Measurements from ENCODE around the gene UST. TPM values are rescaled to one million over a fixed set of nuclear protein-coding genes. Genes with fewer than 3 reads are reported as not detected.

Gene UST
- total RNA-seq, 2 experiments from 2014 or later: 1.9 to 3.7 TPM

GRCh38 chr6:148713921-148714320 lies 32.9 kb upstream of the UST start:
- no peak overlapping the region for H3K27ac Mint-ChIP-seq
- H3K9me3 Mint-ChIP-seq: peaks cover 4% of the 10 kb centered on the region
- no peaks in the 10 kb centered on the region for H3K4me1 Mint-ChIP-seq (ENCODE audit: low read depth)
- Histone ChIP-seq H3K36me3 (ENCODE audit: insufficient read depth, low read length) (no peaks in the 10 kb centered on the region), H3K4me1 (ENCODE audit: insufficient read depth, low read length) (no peaks in the 10 kb centered on the region), H3K9me3 (ENCODE audit: control insufficient read depth in 1 of 2, insufficient read depth in 1 of 2, low read length in 2 of 2) (no peaks in the 10 kb centered on the region), H3K27ac (ENCODE audit: low read depth in 1 of 2, low read length in 2 of 2) (no peak overlapping the region), H3K4me3 (ENCODE audit: low read length) (no peak overlapping the region), H3K27me3 (ENCODE audit: control insufficient read depth in 1 of 2, insufficient read depth in 2 of 2, low read length in 2 of 2) (no peaks in the 10 kb centered on the region)
- no peaks in the 10 kb centered on the region for H3K36me3 Mint-ChIP-seq (ENCODE audit: low read depth)
- intact Hi-C loops (cut with DNase I, micrococcal nuclease): no loop called here
- peaks cover 3% of the 10 kb centered on the region for H3K27me3 Mint-ChIP-seq
- ChIA-PET POLR2A (no interaction called here), CTCF (no interaction called here)
- no peak overlapping the region for H3K4me3 Mint-ChIP-seq
- TF ChIP-seq CTCF (IDR thresholded peaks at IDR 0.05): no peak
- no peak for DNase-seq
- ATAC-seq (ENCODE audit: poor library complexity): no peak

DNA sequence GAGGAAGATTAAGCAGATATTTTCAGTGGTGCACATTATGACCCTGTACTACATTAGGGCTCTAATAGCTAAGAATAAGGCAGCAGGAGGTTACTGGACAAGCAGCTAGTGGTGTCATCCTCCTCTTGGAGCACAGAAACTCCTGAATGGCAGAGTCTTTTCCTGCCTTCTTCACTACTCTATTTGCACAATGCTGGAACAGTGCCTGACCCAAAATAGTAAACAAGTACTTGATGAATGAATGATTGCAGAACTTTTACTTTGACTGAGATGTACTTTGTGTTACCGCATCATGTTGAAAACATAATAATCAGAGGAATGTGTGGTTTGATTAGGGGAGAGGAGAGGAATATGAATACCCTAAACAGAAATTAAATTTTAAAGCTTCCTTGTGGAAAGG lies 30.0 kb upstream of the UST start:
- Mint-ChIP-seq H3K27ac (no peak overlapping the region), H3K9me3 (peaks cover 4% of the 10 kb centered on the region), H3K36me3 (ENCODE audit: low read depth) (no peaks in the 10 kb centered on the region), H3K27me3 (peaks cover 12% of the 10 kb centered on the region), H3K4me1 (ENCODE audit: low read depth) (no peaks in the 10 kb centered on the region), H3K4me3 (no peak overlapping the region)
- Histone ChIP-seq H3K36me3 (ENCODE audit: insufficient read depth, low read length) (no peaks in the 10 kb centered on the region), H3K4me1 (ENCODE audit: insufficient read depth, low read length) (no peaks in the 10 kb centered on the region), H3K27ac (ENCODE audit: low read depth in 1 of 2, low read length in 2 of 2) (no peak overlapping the region), H3K4me3 (ENCODE audit: low read length) (no peak overlapping the region), H3K9me3 (ENCODE audit: control insufficient read depth in 1 of 2, insufficient read depth in 1 of 2, low read length in 2 of 2) (no peaks in the 10 kb centered on the region), H3K27me3 (ENCODE audit: control insufficient read depth in 1 of 2, insufficient read depth in 2 of 2, low read length in 2 of 2) (no peaks in the 10 kb centered on the region)
- no peak for TF ChIP-seq CTCF (IDR thresholded peaks at IDR 0.05)
- ChIA-PET CTCF (interaction anchor here (0.7 kb wide), 1 partner anchor 128 kb away, joined by 3 read pairs; no protein-coding TSS in a partner anchor), POLR2A (no interaction called here)
- DNase-seq (no peak), ATAC-seq (ENCODE audit: poor library complexity) (no peak)
- intact Hi-C loops (cut with DNase I, micrococcal nuclease): no loop called here

DNA sequence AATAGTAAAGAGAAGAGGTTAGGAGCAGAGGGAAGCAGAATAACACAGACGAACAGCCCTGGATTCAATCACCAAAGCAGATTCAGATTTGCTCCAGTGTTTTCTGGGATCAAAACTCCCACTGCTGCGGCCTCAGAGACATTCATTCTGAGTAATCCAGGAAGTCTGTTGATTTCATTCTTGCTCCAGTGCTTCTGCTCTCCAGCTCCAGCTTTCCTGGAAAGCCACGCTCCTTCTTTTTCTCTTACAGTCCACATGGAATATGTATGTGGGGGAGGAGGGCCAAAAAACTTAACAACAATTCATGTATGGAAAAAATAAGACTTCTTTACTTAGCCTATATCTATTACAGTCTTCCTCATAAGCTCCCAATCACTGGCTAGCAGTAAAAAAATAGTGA lies 26.4 kb upstream of the UST start:
- ATAC-seq (ENCODE audit: poor library complexity) (no peak), DNase-seq (no peak)
- Histone ChIP-seq H3K4me1 (ENCODE audit: insufficient read depth, low read length) (no peaks in the 10 kb centered on the region), H3K27me3 (ENCODE audit: control insufficient read depth in 1 of 2, insufficient read depth in 2 of 2, low read length in 2 of 2) (no peaks in the 10 kb centered on the region), H3K4me3 (ENCODE audit: low read length) (no peak overlapping the region), H3K36me3 (ENCODE audit: insufficient read depth, low read length) (no peaks in the 10 kb centered on the region), H3K27ac (ENCODE audit: low read depth in 1 of 2, low read length in 2 of 2) (no peak overlapping the region), H3K9me3 (ENCODE audit: control insufficient read depth in 1 of 2, insufficient read depth in 1 of 2, low read length in 2 of 2) (no peaks in the 10 kb centered on the region)
- Mint-ChIP-seq H3K4me3 (no peak overlapping the region), H3K9me3 (no peaks in the 10 kb centered on the region), H3K4me1 (ENCODE audit: low read depth) (no peaks in the 10 kb centered on the region), H3K36me3 (ENCODE audit: low read depth) (no peaks in the 10 kb centered on the region), H3K27ac (no peak overlapping the region), H3K27me3 (peaks cover 23% of the 10 kb centered on the region)
- ChIA-PET CTCF (no interaction called here), POLR2A (no interaction called here)
- TF ChIP-seq CTCF (IDR thresholded peaks at IDR 0.05): no peak
- intact Hi-C loops (cut with DNase I, micrococcal nuclease): no loop called here

Data from CD4-positive, alpha-beta T cell (primary cell).